T-cell (primary cell): Measurements from ENCODE around the gene DNA2. TPM values are rescaled to one million over a fixed set of nuclear protein-coding genes. Genes with fewer than 3 reads are reported as not detected.

ENCODE experiments used
- ATAC-seq, 4 experiments: fragments of 200-7000 bp in 3 of 4; fragments of 150-1000 bp in 1 of 4; cut with Tn5 transposase; replicated peaks in 1 of 4; 1 replicate in 3 of 4; 2 replicates in 1 of 4; pipeline ENCODE4 v1.10.0; 2021; ENCODE audit warnings: moderate library complexity in 3 of 4, mild to moderate bottlenecking in 2 of 4, moderate number of reproducible peaks in 1 of 4
- CTCF ChIA-PET, 2 donors: fragments of 300-600 bp; sonication (Branson Sonifier 250); formaldehyde crosslinking; loops; one replicate each; lab custom pipeline; 2022; ENCODE audit warnings: antibody characterized with exemption in 2 of 2; lab: Charles Lee
- POLR2A ChIA-PET, 2 donors: fragments of 300-600 bp; sonication (Branson Sonifier 250); formaldehyde crosslinking; loops; one replicate each; lab custom pipeline; 2022; ENCODE audit warnings: antibody characterized with exemption in 2 of 2; lab: Charles Lee
- DNase-seq, 35 experiments: peaks; one replicate each; pipeline versions ENCODE4 v3.0.0 to v3.0.0-alpha.2; 2013 to 2023
- H3K27ac ChIP-seq: one replicate; pipeline ENCODE4 v1.5.1; 2013; ENCODE audit warnings: low read length
- H3K27me3 ChIP-seq, 2 experiments: replicated peaks in 1 of 2; 1 replicate in 1 of 2; 2 replicates in 1 of 2; pipeline versions ENCODE4 v1.6.1 to v1.7.0; 2013; ENCODE audit warnings: low read length in 1 of 2, mixed read lengths in 1 of 2; ENCODE audit not compliant: control insufficient read depth in 2 of 2, insufficient read depth in 2 of 2; ENCODE audit errors: extremely low read depth in 1 of 2
- H3K36me3 ChIP-seq, 2 donors: 1 replicate in 1 of 2; 2 replicates in 1 of 2; pipeline versions ENCODE4 v1.6.1 to v1.7.0; 2013; ENCODE audit warnings: low read length in 1 of 2; ENCODE audit not compliant: control insufficient read depth in 2 of 2, insufficient read depth in 1 of 2; ENCODE audit errors: extremely low read depth in 1 of 2
- H3K4me1 ChIP-seq, 2 experiments: 1 replicate in 1 of 2; 2 replicates in 1 of 2; pipeline versions ENCODE4 v1.6.1 to v1.7.0; 2013; ENCODE audit warnings: low read length in 2 of 2, mixed read lengths in 1 of 2; ENCODE audit not compliant: insufficient read depth in 2 of 2, control insufficient read depth in 1 of 2; ENCODE audit errors: extremely low read depth in 1 of 2
- H3K4me3 ChIP-seq, 2 donors: 1 replicate in 1 of 2; 2 replicates in 1 of 2; pipeline versions ENCODE4 v1.5.1 to v1.7.0; 2013; ENCODE audit warnings: mild to moderate bottlenecking in 2 of 2, low read length in 1 of 2, moderate library complexity in 1 of 2; ENCODE audit not compliant: control insufficient read depth in 1 of 2; ENCODE audit errors: extremely low read depth in 1 of 2
- H3K9me3 ChIP-seq: 2 replicates; pipeline ENCODE4 v1.7.0; 2013
- H3K27ac Mint-ChIP-seq, 2 donors: one replicate each; pipeline ENCODE4 v1.8.0; 2020 to 2021; ENCODE audit warnings: mild to moderate bottlenecking in 2 of 2, mixed read lengths in 2 of 2
- H3K27me3 Mint-ChIP-seq, 2 donors: one replicate each; pipeline ENCODE4 v1.8.0; 2021 to 2022; ENCODE audit warnings: mixed read lengths in 2 of 2
- H3K36me3 Mint-ChIP-seq: one replicate; pipeline ENCODE4 v1.8.0; 2021; ENCODE audit warnings: mixed read lengths
- H3K4me1 Mint-ChIP-seq, 3 donors: one replicate each; pipeline ENCODE4 v1.8.0; 2020 to 2022; ENCODE audit warnings: mixed read lengths in 3 of 3, mild to moderate bottlenecking in 1 of 3
- H3K4me3 Mint-ChIP-seq, 3 donors: one replicate each; pipeline ENCODE4 v1.8.0; 2020 to 2022; ENCODE audit warnings: mild to moderate bottlenecking in 3 of 3, mixed read lengths in 3 of 3, moderate library complexity in 3 of 3
- H3K9me3 Mint-ChIP-seq, 3 donors: one replicate each; pipeline ENCODE4 v1.8.0; 2020 to 2022; ENCODE audit warnings: mixed read lengths in 3 of 3
- WGBS: methylation state at CpG from one replicate; pipeline ENCODE4 v1.1.5; 2013; ENCODE audit warnings: missing lambda C conversion rate; ENCODE audit not compliant: insufficient coverage; 5-methylcytosine and 5-hydroxymethylcytosine counted together
- total RNA-seq, 35 experiments: library from RNA in 6 of 35; stranded (reverse) in 6 of 35; fragments of 120-200 nt in 1 of 35; gene quantifications; one replicate each; pipeline versions ENCODE4 v1.2.1 to v1.2.4 and lab custom pipeline; 2013 to 2026

DNA2 gene
- total RNA-seq, 5 donors from 2014 or later (not counting 1 experiment from before 2014, with no cell fraction given) = 3.4 to 6.8 (median 5.3) TPM

- Histone ChIP-seq H3K36me3 (peaks cover 4 to 16% of the 10 kb centered on the region in 2 donors), H3K27ac (no peak overlapping the region), H3K4me3 (no peak overlapping the region), H3K27me3 (no peaks in the 10 kb centered on the region), H3K4me1 (no peaks in the 10 kb centered on the region), H3K9me3 (no peaks in the 10 kb centered on the region)
- DNase-seq (no peak), ATAC-seq (no peak)
- no CpG with 5 or more reads among the region's 2 CpGs for WGBS
- Mint-ChIP-seq H3K4me3 (no peak overlapping the region), H3K36me3 (peaks cover 32% of the 10 kb centered on the region), H3K4me1 (no peaks in the 10 kb centered on the region), H3K27me3 (no peaks in the 10 kb centered on the region), H3K9me3 (peaks cover 0 to 3% (median 0%) of the 10 kb centered on the region in 3 donors), H3K27ac (peak overlapping the region in 1 of 2 donors; percentile 3)
- CTCF ChIA-PET = no interaction called here
- POLR2A ChIA-PET = interaction anchor here in 1 of 2 donors (0.5 kb wide), 1 partner anchor 240 kb away, joined by 3 read pairs; no protein-coding TSS in a partner anchor
Measured at GRCh38 chr10:68365611-68366010, 106.2 kb downstream of the DNA2 start.

GRCh38 chr10:68364101-68364886, 107.5 kb downstream of the DNA2 start:
- DNase-seq (no peak), ATAC-seq (no peak)
- Mint-ChIP-seq H3K9me3 (no peaks in the 10 kb centered on the region), H3K36me3 (peaks cover 25% of the 10 kb centered on the region), H3K4me1 (no peaks in the 10 kb centered on the region), H3K27me3 (no peaks in the 10 kb centered on the region), H3K27ac (peak overlapping the region in 1 of 2 donors; percentile 34), H3K4me3 (no peak overlapping the region)
- H3K36me3 ChIP-seq = peaks cover 4 to 16% of the 10 kb centered on the region in 2 donors
- no peak overlapping the region for H3K4me3 ChIP-seq
- H3K27me3 ChIP-seq = no peaks in the 10 kb centered on the region
- 82% methylated on average over 2 of the region's 3 CpGs for WGBS
- no peaks in the 10 kb centered on the region for H3K4me1 ChIP-seq
- no peak overlapping the region for H3K27ac ChIP-seq
- POLR2A ChIA-PET = no interaction called here
- no peaks in the 10 kb centered on the region for H3K9me3 ChIP-seq
- CTCF ChIA-PET = interaction anchor here in 1 of 2 donors (0.7 kb wide), 1 partner anchor 187 kb away, joined by 3 read pairs; no protein-coding TSS in a partner anchor

Other genes starting within 250 kb of the DNA2 start
- not detected for gene ATOH7, start 239.9 kb downstream of the DNA2 start, total RNA-seq
- 100 to 1,000 TPM; 128 to 186 (median 137) TPM for gene HNRNPH3, start 139.9 kb downstream of the DNA2 start, total RNA-seq
- gene PBLD, start 139.0 kb downstream of the DNA2 start, total RNA-seq = 1 to 10 TPM; 1.3 to 3.4 (median 1.9) TPM
- 10 to 100 TPM; 15.2 to 25.7 (median 20.3) TPM for gene RUFY2, start 64.7 kb downstream of the DNA2 start, total RNA-seq
- gene SLC25A16, start 55.5 kb upstream of the DNA2 start, total RNA-seq = 10 to 100 TPM; 19.0 to 25.9 (median 23.7) TPM
- 1 to 10 TPM; 1.6 to 3.6 (median 1.9) TPM for gene TET1, start 88.4 kb upstream of the DNA2 start, total RNA-seq
- 10 to 100 TPM; 73.1 to 91.1 (median 76.6) TPM for gene CCAR1, start 249.3 kb upstream of the DNA2 start, total RNA-seq